DMS53 (cell line): ENCODE data around the gene LDLRAD4.

Source experiments
- DNase-seq: peaks from one replicate; lab custom pipeline; 2025; lab: John Stamatoyannopoulos, UW

The LDLRAD4 gene

GRCh38 chr18:13265911-13266217 is 47.3 kb downstream of the LDLRAD4 start:
- no peak for DNase-seq

- no peak for DNase-seq
Measured at GRCh38 chr18:13266218-13267100, 47.9 kb downstream of the LDLRAD4 start.

GRCh38 chr18:13267431-13267873 is 48.9 kb downstream of the LDLRAD4 start:
- no peak for DNase-seq

- DNase-seq, result no peak
Measured at GRCh38 chr18:13268158-13269012, 49.8 kb downstream of the LDLRAD4 start.

DNA sequence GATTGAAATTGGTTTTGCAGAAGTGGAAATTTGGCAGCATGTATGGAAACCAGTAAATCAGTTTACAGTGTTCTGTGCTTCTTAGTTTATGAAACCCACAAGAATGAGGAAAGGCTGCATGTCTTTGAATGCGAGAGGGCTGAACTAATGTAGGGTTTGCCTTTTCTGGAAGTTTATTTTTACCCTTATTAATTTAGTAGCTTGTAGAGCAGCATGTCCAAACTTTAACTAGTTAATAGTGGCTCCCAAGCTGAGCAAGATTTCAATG is 50.4 kb downstream of the LDLRAD4 start:
- no peak for DNase-seq

- no peak for DNase-seq
Measured at GRCh38 chr18:13269521-13270011, 51.0 kb downstream of the LDLRAD4 start.

DNA sequence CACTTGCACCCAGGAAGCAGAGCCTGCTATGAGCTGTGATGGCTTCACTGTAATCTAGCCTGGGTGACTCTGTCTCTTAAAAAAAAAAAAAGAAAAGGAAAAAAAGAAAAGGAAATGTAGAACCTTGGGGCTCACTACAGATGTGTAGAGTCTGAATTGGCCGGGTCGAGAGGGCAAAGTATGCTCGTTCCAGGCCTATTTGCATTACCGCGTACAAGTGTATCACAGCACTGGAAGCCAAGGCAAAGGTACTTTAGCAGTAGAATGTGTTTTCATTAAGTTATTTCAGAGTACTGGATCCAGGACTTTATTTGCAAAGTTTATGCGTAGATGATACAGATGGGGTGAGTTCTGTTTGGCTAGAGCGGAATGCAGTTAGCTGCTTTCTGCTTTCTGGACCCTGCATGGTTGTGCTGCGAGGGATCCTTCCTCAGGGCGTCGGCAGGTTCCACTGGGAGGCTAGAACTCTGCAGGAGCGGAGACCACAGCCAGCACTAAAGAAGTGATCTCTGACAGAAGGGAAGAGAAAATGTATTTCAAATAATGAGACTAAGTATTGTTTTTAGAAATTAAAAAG is 51.8 kb downstream of the LDLRAD4 start:
- no peak for DNase-seq

- no peak for DNase-seq
Measured at GRCh38 chr18:13271302-13271911, 52.8 kb downstream of the LDLRAD4 start.

- no peak for DNase-seq
Measured at GRCh38 chr18:13272416-13272815, 53.9 kb downstream of the LDLRAD4 start.

GRCh38 chr18:13273800-13274199 is 55.2 kb downstream of the LDLRAD4 start:
- no peak for DNase-seq

DNA sequence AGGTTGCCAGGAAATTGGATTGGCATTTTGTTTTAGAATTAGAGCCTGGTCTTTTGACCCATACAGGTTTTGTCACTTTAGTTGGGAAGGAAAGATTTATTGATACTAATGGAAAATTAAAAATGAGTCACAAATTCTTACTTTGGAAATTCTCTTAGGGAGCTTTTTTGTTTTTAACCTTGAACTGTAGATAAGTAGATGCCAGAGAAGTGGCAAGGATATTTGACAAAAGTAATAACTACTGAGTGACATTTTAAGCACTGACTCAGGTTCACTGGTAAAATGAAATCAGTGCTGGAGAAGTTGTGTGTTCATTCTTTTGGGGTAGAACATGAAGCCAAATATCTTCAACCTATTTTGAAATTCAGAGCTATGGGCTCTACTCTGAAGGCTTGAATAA is 56.5 kb downstream of the LDLRAD4 start:
- no peak for DNase-seq

GRCh38 chr18:13276530-13277520 is 58.3 kb downstream of the LDLRAD4 start:
- DNase-seq, result no peak

GRCh38 chr18:13278062-13278630 is 59.6 kb downstream of the LDLRAD4 start:
- DNase-seq, result no peak

GRCh38 chr18:13279181-13280069 is 60.9 kb downstream of the LDLRAD4 start:
- no peak for DNase-seq

- DNase-seq, result no peak
Measured at GRCh38 chr18:13280070-13280795, 61.7 kb downstream of the LDLRAD4 start.

DNA sequence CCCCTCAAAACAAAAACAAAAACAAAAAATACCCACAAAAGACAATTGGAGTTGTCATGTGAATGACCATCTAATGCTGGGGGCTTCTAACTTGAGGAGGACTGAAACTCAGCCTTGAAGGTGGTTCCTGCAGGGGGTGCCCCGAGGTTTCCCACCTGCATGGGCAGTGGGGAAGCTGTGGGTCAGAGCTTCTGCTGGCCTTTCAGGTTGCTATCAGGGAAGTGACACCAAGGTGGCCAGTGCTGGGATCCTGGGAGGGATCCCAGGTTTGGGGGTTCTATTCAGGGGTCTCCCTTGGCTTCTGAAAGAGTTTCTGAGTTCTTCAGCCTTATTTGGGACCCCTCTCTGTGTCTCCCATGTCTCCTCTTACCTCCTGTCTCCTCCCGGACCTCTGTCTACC is 62.8 kb downstream of the LDLRAD4 start:
- no peak for DNase-seq

- no peak for DNase-seq
Measured at GRCh38 chr18:13283746-13284145, 65.2 kb downstream of the LDLRAD4 start.

DNA sequence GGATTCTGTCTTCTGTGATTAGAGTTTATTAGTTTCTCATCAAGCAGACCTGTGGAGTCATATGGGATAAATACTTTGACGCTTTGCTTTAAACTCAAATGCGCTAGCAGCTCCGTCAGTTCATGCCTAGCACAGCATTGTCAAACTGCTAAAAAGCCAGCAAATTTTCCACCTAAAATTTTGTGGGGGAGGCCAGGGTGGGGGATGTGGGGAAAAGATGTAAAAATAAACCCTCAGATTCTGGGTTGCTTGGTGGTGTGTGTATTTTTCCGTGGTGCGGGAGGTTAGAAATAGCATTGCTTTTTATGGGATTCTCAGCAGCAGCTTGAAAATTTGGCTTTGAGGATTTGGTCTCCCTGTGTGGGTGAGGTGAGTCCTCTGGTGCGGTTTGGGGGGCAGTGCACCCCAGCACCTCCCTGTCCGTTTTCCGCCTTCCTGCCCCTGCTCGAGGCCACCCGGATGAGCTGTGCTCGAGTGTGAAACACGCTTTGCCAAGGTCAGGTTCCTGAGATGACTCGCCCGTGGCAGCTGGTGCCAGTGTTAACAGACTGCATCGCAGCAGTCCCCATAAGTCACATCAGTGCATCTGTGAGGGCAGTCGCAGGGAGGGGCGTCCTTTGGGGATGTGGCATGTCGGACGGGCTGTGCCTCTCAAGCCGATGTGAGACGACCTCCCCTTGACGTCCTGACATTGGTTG is 65.9 kb downstream of the LDLRAD4 start:
- DNase-seq, result no peak
